Measurements from ENCODE around the gene CCDC172.

GRCh38 chr10:116356833-116357232, 32.6 kb downstream of the CCDC172 start:
- TF ChIP-seq CTCF (tag by site-specific recombination; IDR thresholded peaks at IDR 0.05) = no peak
- TF ChIP-seq ZBTB10 (tag by site-specific recombination; IDR thresholded peaks at IDR 0.05) = no peak
- TF ChIP-seq YY1 (tag by site-specific recombination; IDR thresholded peaks at IDR 0.05) = no peak

Measured in HEK293 (cell line).